Esophagus muscularis mucosa (tissue), 3 donors: Measurements from ENCODE around the gene RAD18.

Experiments
- CTCF ChIP-seq, 3 experiments: fragments of 200-600 bp in 2 of 3; fragments of 450-650 bp in 1 of 3; sonication (generic) in 2 of 3; IDR thresholded peaks; one replicate each; pipeline ENCODE4 v1.5.1; 2017 to 2019; ENCODE audit warnings: antibody characterized with exemption in 3 of 3, mild to moderate bottlenecking in 2 of 3, moderate library complexity in 1 of 3
- POLR2A ChIP-seq: fragments of 450-650 bp; IDR thresholded peaks from one replicate; pipeline ENCODE4 v1.6.1; 2017; ENCODE audit warnings: antibody characterized with exemption, moderate library complexity, mild to moderate bottlenecking, low read depth

GRCh38 chr3:8988791-8989558, 25.7 kb upstream of the RAD18 start:
- no peak for TF ChIP-seq POLR2A
- TF ChIP-seq CTCF (IDR thresholded peaks at IDR 0.05) = no peak
